ENCODE data around the gene ERAS. TPM values are rescaled to one million over a fixed set of nuclear protein-coding genes. Genes with fewer than 3 reads are reported as not detected.

ERAS gene
- total RNA-seq, 1 donor from 2014 or later: not detected

Other genes starting within 250 kb of the ERAS start
- gene WDR13, start 229.0 kb upstream of the ERAS start, total RNA-seq: 63.4 and 65.4 TPM in 2 replicates
- 0.75 and 1.1 TPM in 2 replicates for gene WAS, start 142.7 kb upstream of the ERAS start, total RNA-seq
- gene SUV39H1, start 129.8 kb upstream of the ERAS start, total RNA-seq: 3.5 and 4.9 TPM in 2 replicates
- not detected in 2 replicates for gene GLOD5, start 64.8 kb upstream of the ERAS start, total RNA-seq
- gene GATA1, start 39.9 kb upstream of the ERAS start, total RNA-seq: not detected in 2 replicates
- 59.2 and 60.6 TPM in 2 replicates for gene HDAC6, start 24.4 kb upstream of the ERAS start, total RNA-seq
- 62.0 and 65.0 TPM in 2 replicates for gene PCSK1N, start 9.1 kb downstream of the ERAS start, total RNA-seq
- 57.7 and 58.2 TPM in 2 replicates for gene TIMM17B, start 71.3 kb downstream of the ERAS start, total RNA-seq
- gene PQBP1, start 71.4 kb downstream of the ERAS start, total RNA-seq: 88.2 and 101 TPM in 2 replicates
- 54.3 and 60.8 TPM in 2 replicates for gene SLC35A2, start 85.1 kb downstream of the ERAS start, total RNA-seq
- gene PIM2, start 92.5 kb downstream of the ERAS start, total RNA-seq: 12.5 and 13.4 TPM in 2 replicates
- 56.1 and 62.5 TPM in 2 replicates for gene OTUD5, start 131.1 kb downstream of the ERAS start, total RNA-seq
- gene KCND1, start 145.3 kb downstream of the ERAS start, total RNA-seq: 5.2 and 5.6 TPM in 2 replicates
- 41.7 and 43.4 TPM in 2 replicates for gene GRIPAP1, start 175.8 kb downstream of the ERAS start, total RNA-seq
- gene TFE3, start 216.8 kb downstream of the ERAS start, total RNA-seq: 46.5 and 53.4 TPM in 2 replicates
- gene CCDC120, start 232.5 kb downstream of the ERAS start, total RNA-seq: 6.3 and 8.2 TPM in 2 replicates
- 44.4 and 52.8 TPM in 2 replicates for gene PRAF2, start 247.5 kb downstream of the ERAS start, total RNA-seq